ENCODE results near the gene APOBEC3F. TPM values are rescaled to one million over a fixed set of nuclear protein-coding genes. Genes with fewer than 3 reads are reported as not detected.
"Not testable (repeated sequence)": the region's sequence is repeated elsewhere in the genome, so short reads cannot be mapped to it uniquely, and the experiment has no call there.

APOBEC3F gene
- total RNA-seq, 1 experiment from 2014 or later, result not detected

DNA sequence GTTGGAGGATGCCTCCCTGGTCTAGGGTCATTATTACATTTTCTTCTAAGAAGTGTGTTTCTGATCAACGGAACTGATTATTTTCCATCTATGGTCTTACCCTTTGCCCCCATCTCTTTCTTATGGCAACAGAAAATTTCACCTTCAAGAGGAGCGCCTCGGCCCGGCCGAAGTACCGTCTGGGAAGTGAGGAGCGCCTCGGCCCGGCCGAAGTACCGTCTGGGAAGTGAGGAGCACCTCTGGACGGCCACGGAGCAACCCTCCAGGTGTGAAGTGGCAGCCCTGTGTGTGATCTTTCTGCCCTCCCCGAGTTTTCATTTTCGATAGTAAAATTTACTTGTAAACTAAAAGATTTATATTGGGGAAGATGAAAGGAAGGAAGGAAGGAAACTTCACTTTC is 29.7 kb upstream of the APOBEC3F start:
- H3K27ac ChIP-seq (ENCODE audit: low read length), result no peak overlapping the region
- no peak overlapping the region for H3K4me3 ChIP-seq (ENCODE audit: low read length)
- BruUV-seq (replicated peaks), result no TSS peak
- DNase-seq (no peak), ATAC-seq (no peak)
- CTCF ChIA-PET, result no interaction called here
- intact Hi-C loops (cut with micrococcal nuclease), result no loop called here
- H3K36me3 ChIP-seq (ENCODE audit: low read depth, low read length), result no peaks in the 10 kb centered on the region
- H3K4me2 ChIP-seq (ENCODE audit: low read length), result no peak overlapping the region
- no peaks in the 10 kb centered on the region for H4K20me1 ChIP-seq (ENCODE audit: low read length)
- no peaks in the 10 kb centered on the region for H3K9me2 ChIP-seq (replicated peaks; ENCODE audit: low read length)
- no peak overlapping the region for H3K9ac ChIP-seq (ENCODE audit: low read length)
- TF ChIP-seq EZH2 (IDR thresholded peaks at IDR 0.05; ENCODE audit: low read length, unreplicated experiment) (no peak), EZH2phosphoT487 (IDR thresholded peaks at IDR 0.05; ENCODE audit: borderline replicate concordance, low read length) (no peak), CTCF (conservative IDR thresholded peaks at IDR 0.05; ENCODE audit: low read depth, low read length) (no peak)
- peaks cover 19% of the 10 kb centered on the region for H3K79me2 ChIP-seq (ENCODE audit: low read length)
- H3F3A ChIP-seq (ENCODE audit: low read length, unreplicated experiment), result no peaks in the 10 kb centered on the region
- H3K27me3 ChIP-seq (ENCODE audit: low read length), result no peaks in the 10 kb centered on the region
- H2AFZ ChIP-seq (ENCODE audit: low read length), result no peak overlapping the region
- peaks cover 7% of the 10 kb centered on the region; the same call in 1 of the 2 replicates for H3K4me1 ChIP-seq (ENCODE audit: insufficient read depth, low read length)
- H3K9me3 ChIP-seq (ENCODE audit: low read length), result no peaks in the 10 kb centered on the region
- POLR2A ChIA-PET (ENCODE audit: unreplicated experiment), result no interaction called here

DNA sequence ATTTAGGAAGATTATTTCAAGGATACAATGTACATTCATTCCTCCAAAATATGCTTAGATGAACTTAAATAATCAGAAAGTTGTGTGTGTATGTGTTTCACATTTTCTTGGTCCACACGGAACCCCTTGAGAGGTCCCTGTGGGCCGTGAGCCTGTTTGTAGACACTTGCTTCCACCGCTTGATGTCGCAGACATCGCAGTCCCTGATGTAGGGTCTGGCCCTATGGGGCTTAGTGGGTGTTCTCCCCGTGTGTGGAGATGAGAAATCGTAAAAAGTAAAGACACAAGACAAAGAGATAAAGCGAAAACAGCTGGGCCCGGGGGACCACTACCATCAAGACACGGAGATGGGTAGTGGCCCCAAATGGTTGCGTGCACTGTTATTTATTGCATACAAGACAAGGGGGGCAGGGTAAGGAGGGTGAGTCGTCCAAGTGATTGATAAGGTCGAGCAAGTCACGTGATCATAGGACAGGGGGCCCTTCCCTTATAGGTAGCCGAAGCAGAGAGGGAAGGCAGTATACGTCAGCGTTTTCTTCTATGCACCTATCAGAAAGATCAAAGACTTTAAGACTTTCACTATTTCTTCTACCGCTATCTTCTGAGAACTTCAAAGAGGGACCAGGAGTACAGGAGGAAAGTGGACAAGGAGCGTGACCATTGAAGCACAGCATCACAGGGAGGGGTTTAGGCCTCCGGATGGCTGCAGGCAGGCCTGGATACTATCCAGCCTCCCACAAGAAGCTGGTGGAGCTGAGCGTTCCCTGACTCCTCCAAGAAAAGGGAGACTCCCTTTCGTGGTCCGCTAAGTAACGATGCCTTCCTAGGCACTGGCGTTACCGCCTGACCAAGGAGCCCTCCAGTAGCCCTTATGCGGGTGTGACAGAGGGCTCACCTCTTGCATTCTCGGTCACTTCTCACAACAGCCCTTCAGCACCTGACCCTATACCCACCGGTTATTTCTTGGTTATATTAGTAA is 27.8 kb upstream of the APOBEC3F start:
- intact Hi-C loops (cut with micrococcal nuclease), result no loop called here
- POLR2A ChIA-PET (ENCODE audit: unreplicated experiment), result no interaction called here
- CTCF ChIA-PET, result no interaction called here

DNA sequence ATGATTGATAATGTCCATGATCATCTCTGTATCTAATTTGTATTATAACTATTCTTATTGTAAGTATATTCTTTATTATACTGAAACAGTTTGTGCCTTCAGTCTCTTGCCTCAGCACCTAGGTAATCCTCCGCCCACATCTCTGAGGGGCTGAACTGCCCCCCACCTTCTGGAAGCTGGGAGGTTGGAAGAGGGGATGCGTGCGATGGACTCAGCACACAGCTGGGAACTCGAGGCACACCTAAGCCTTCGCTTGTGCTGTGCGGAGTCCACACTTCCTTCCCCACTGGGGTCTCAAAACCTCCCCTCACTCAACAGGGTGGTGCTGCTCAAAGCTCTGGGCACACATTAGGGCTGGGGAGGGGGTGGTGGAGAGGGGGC is 27.1 kb upstream of the APOBEC3F start:
- H4K20me1 ChIP-seq (ENCODE audit: low read length); CTCF ChIA-PET; ATAC-seq; H3K27me3 ChIP-seq (ENCODE audit: low read length); H3K9me3 ChIP-seq (ENCODE audit: low read length); DNase-seq; H2AFZ ChIP-seq (ENCODE audit: low read length); H3F3A ChIP-seq (ENCODE audit: low read length, unreplicated experiment); POLR2A ChIA-PET (ENCODE audit: unreplicated experiment); H3K9me2 ChIP-seq (replicated peaks; ENCODE audit: low read length); intact Hi-C loops (cut with micrococcal nuclease); H3K4me1 ChIP-seq (ENCODE audit: insufficient read depth, low read length); H3K36me3 ChIP-seq (ENCODE audit: low read depth, low read length): not testable (repeated sequence)
- Histone ChIP-seq H3K79me2 (ENCODE audit: low read length) (peaks cover 32% of the 10 kb centered on the region), H3K4me3 (ENCODE audit: low read length) (peak overlapping the region; percentile 91; the same call in 1 of the 2 replicates), H3K27ac (ENCODE audit: low read length) (peak overlapping the region; percentile 72), H3K9ac (ENCODE audit: low read length) (peak overlapping the region; percentile 85; the same call in 1 of the 2 replicates), H3K4me2 (ENCODE audit: low read length) (peak overlapping the region; percentile 90)
- BruUV-seq (replicated peaks), result TSS peak; percentile 95

More for the DNA sequence above, 27.8 kb upstream of the APOBEC3F start:
- no peaks in the 10 kb centered on the region for H3F3A ChIP-seq (ENCODE audit: low read length, unreplicated experiment)
- no peaks in the 10 kb centered on the region for H3K36me3 ChIP-seq (ENCODE audit: low read depth, low read length)
- H3K4me2 ChIP-seq (ENCODE audit: low read length), result no peak overlapping the region
- ATAC-seq (no peak), DNase-seq (no peak)
- no peak overlapping the region for H3K4me3 ChIP-seq (ENCODE audit: low read length)
- H2AFZ ChIP-seq (ENCODE audit: low read length), result no peak overlapping the region
- peaks cover 32% of the 10 kb centered on the region for H3K79me2 ChIP-seq (ENCODE audit: low read length)
- H3K27ac ChIP-seq (ENCODE audit: low read length), result no peak overlapping the region
- no peak for TF ChIP-seq CTCF (conservative IDR thresholded peaks at IDR 0.05; ENCODE audit: low read depth, low read length)
- no peaks in the 10 kb centered on the region for H3K9me3 ChIP-seq (ENCODE audit: low read length)
- H3K9me2 ChIP-seq (replicated peaks; ENCODE audit: low read length), result no peaks in the 10 kb centered on the region
- no peaks in the 10 kb centered on the region for H4K20me1 ChIP-seq (ENCODE audit: low read length)
- H3K9ac ChIP-seq (ENCODE audit: low read length), result no peak overlapping the region
- H3K27me3 ChIP-seq (ENCODE audit: low read length), result no peaks in the 10 kb centered on the region
- BruUV-seq (replicated peaks), result no TSS peak
- H3K4me1 ChIP-seq (ENCODE audit: insufficient read depth, low read length), result peaks cover 7% of the 10 kb centered on the region; the same call in 1 of the 2 replicates

All from PC-3 (cell line).